ENCODE data around the gene H2BW1. TPM values are rescaled to one million over a fixed set of nuclear protein-coding genes. Genes with fewer than 3 reads are reported as not detected.
"Not testable (repeated sequence)": the region's sequence is repeated elsewhere in the genome, so short reads cannot be mapped to it uniquely, and the experiment has no call there.

Gene H2BW1
- total RNA-seq, 1 donor from 2014 or later = not detected

DNA sequence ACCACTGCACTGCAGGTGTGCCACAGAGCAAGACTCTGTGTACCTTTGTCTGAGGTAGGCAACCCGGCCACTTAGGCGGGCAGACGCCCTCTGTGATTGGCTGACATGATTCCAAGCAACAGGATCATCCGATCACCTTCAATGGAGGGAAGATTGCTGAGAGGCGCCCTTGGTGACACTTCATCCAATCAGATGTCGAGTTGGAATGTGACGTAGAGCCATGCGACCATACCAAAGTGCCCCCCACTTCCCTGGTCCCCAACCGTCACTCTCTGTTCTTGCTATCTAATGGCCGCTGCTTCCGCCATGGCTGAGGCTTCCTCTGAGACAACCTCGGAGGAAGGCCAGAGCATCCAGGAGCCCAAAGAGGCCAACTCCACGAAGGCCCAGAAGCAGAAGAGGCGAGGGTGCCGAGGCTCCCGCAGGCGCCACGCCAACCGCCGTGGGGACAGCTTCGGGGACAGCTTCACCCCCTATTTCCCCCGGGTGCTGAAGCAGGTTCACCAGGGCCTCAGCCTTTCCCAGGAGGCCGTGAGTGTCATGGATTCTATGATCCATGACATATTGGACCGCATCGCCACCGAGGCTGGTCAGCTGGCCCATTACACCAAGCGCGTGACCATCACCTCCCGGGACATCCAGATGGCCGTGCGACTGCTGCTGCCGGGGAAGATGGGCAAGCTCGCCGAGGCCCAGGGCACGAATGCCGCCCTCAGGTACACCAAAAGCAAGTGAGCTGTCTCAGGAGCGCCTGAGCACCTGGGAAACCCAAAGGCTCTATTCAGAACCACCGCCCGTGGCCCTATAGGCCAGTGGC lies 26.4 kb upstream of the H2BW1 start, which contains the start of gene H2BW2:
H2BW2 (plus strand) TSS at position 268 of the 817 bp plus-strand sequence; CDS start at position 307, 39 bp downstream.
- H3K27me3 ChIP-seq = no peaks in the 10 kb centered on the region
- no peaks in the 10 kb centered on the region for H3K9me3 ChIP-seq
- no peak within 1 kb of the TSS for H3K4me3 ChIP-seq
- no peaks in the 10 kb centered on the region for H3K36me3 ChIP-seq
- no peak within 1 kb of the TSS for H3K27ac ChIP-seq
- no peak for DNase-seq (ENCODE audit: extremely low spot score in 2 of 2)
- no peaks in the 10 kb centered on the region for H3K4me1 ChIP-seq
- intact Hi-C loops (cut with DNase I) = no loop called here
- no peak for TF ChIP-seq CTCF (IDR thresholded peaks at IDR 0.05)
- TF ChIP-seq POLR2AphosphoS5 (IDR thresholded peaks at IDR 0.05; ENCODE audit: insufficient read depth in 1 of 2, low read depth in 1 of 2) = no peak
- no peak for TF ChIP-seq POLR2A (IDR thresholded peaks at IDR 0.05)

DNA sequence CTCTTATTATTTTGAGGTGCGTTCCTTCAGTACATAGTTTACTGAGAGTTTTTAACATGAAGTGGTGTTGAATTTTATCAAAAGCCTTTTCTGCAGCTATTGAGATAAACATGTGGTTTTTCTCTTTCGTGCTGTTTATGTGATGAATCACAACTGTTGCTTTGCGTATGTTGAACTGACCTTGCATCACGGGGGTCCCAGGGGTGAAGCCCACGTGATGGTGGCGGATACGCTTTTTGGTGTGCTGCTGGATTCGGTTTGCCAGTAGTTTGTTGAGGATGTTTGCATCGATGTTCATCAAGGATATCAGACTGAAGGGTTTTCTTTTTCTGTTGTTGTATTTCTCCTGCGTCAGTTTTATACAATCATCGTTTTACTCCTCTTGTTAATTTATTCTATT lies 4.6 kb upstream of the H2BW1 start:
- intact Hi-C loops (cut with DNase I) = no loop called here

DNA sequence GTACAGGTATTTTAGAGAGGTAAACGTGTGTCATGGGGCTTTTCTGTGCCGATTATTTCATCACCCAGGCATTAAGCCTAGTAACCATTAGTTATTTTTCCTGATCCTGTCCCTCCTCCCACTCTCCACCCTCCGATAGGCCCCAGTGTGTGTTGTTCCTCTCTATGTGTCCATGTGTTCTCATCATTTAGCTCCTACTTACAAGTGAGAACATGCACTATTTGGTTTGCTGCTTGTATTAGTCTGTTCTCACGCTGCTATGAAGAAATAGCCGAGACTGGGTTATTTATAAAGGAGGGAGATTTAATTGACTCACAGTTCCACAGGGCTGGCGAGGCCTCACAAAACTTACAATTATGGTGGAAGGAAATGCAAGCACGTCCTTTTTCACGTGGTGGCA lies 2.1 kb upstream of the H2BW1 start:
- intact Hi-C loops (cut with DNase I); H3K4me1 ChIP-seq; H3K27ac ChIP-seq; H3K36me3 ChIP-seq; H3K4me3 ChIP-seq; H3K27me3 ChIP-seq; DNase-seq (ENCODE audit: extremely low spot score in 2 of 2); H3K9me3 ChIP-seq: not testable (repeated sequence)

More for the DNA sequence above, 4.6 kb upstream of the H2BW1 start:
- Histone ChIP-seq H3K4me3 (no peak overlapping the region), H3K9me3 (no peaks in the 10 kb centered on the region), H3K27ac (no peak overlapping the region), H3K36me3 (no peaks in the 10 kb centered on the region), H3K27me3 (no peaks in the 10 kb centered on the region), H3K4me1 (no peaks in the 10 kb centered on the region)
- no peak for DNase-seq (ENCODE audit: extremely low spot score in 2 of 2)
- TF ChIP-seq POLR2A (IDR thresholded peaks at IDR 0.05) = no peak
- no peak for TF ChIP-seq CTCF (IDR thresholded peaks at IDR 0.05)
- no peak for TF ChIP-seq POLR2AphosphoS5 (IDR thresholded peaks at IDR 0.05; ENCODE audit: insufficient read depth in 1 of 2, low read depth in 1 of 2)

GRCh38 chrX:104013158-104013557 lies 350 bp downstream of the H2BW1 start:
- DNase-seq (ENCODE audit: extremely low spot score in 2 of 2) = no peak
- TF ChIP-seq POLR2A (IDR thresholded peaks at IDR 0.05) = no peak
- no peak for TF ChIP-seq CTCF (IDR thresholded peaks at IDR 0.05)
- TF ChIP-seq POLR2AphosphoS5 (IDR thresholded peaks at IDR 0.05; ENCODE audit: insufficient read depth in 1 of 2, low read depth in 1 of 2) = no peak
- no peak overlapping the region for H3K4me3 ChIP-seq
- H3K9me3 ChIP-seq = no peaks in the 10 kb centered on the region
- no peaks in the 10 kb centered on the region for H3K27me3 ChIP-seq
- no peak overlapping the region for H3K27ac ChIP-seq
- H3K4me1 ChIP-seq = no peaks in the 10 kb centered on the region
- H3K36me3 ChIP-seq = no peaks in the 10 kb centered on the region
- intact Hi-C loops (cut with DNase I) = no loop called here

- no peak for DNase-seq (ENCODE audit: extremely low spot score in 2 of 2)
- H3K27ac ChIP-seq = no peak overlapping the region
- H3K4me3 ChIP-seq = no peak overlapping the region
- H3K36me3 ChIP-seq = no peaks in the 10 kb centered on the region
- H3K27me3 ChIP-seq = no peaks in the 10 kb centered on the region
- intact Hi-C loops (cut with DNase I) = no loop called here
- H3K9me3 ChIP-seq = no peaks in the 10 kb centered on the region
- H3K4me1 ChIP-seq = no peaks in the 10 kb centered on the region
- TF ChIP-seq POLR2A (IDR thresholded peaks at IDR 0.05) = no peak
- TF ChIP-seq CTCF (IDR thresholded peaks at IDR 0.05) = no peak
- TF ChIP-seq POLR2AphosphoS5 (IDR thresholded peaks at IDR 0.05; ENCODE audit: insufficient read depth in 1 of 2, low read depth in 1 of 2) = no peak
Observed at GRCh38 chrX:104008831-104009230, 4.7 kb downstream of the H2BW1 start.
